Measurements from ENCODE around the gene TRAK1. TPM values are rescaled to one million over a fixed set of nuclear protein-coding genes. Genes with fewer than 3 reads are reported as not detected.

TRAK1 gene
- total and polyA plus RNA-seq, 2 of the 4 experiments (the other 2 are of a cell fraction), result 25.6 to 28.1 TPM

DNA sequence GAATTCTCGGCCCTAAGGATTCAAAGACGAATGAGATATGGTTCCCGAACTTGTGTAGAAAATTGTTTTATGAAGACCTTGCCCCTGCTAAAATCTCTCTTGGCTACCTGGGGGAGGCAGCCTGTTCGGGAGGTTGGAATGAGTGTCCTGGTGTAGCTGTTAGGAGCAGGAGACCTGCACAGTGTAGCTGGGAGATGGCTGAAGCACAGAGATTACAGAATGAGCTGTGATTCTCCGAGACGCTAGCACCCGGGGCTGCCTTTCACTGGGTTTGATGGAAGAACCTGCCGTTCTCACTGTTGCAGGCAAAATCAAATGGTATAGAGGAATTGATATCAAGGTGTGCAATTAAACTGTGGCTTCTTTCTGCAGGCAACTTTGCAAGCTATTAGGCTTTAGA, 68.0 kb downstream of the TRAK1 start:
- H3K4ac ChIP-seq (ENCODE audit: low read depth, low read length), result no peak overlapping the region
- H3K36me3 ChIP-seq (ENCODE audit: control insufficient read depth, insufficient read depth, low read length), result no peaks in the 10 kb centered on the region
- no peak overlapping the region for H3K18ac ChIP-seq (ENCODE audit: low read depth, low read length)
- H3K56ac ChIP-seq (ENCODE audit: extremely low read depth, insufficient read depth, low read length), result no peak overlapping the region
- H2BK20ac ChIP-seq (ENCODE audit: low read depth, low read length), result no peak overlapping the region
- H3K4me2 ChIP-seq (ENCODE audit: low read depth, low read length), result no peak overlapping the region
- H2BK15ac ChIP-seq (ENCODE audit: low read depth, low read length), result no peak overlapping the region
- no peak overlapping the region for H2AK9ac ChIP-seq (replicated peaks; ENCODE audit: low read depth, low read length, poor library complexity)
- no peaks in the 10 kb centered on the region for H3K27me3 ChIP-seq (ENCODE audit: control insufficient read depth, insufficient read depth, low read length)
- peaks cover 8% of the 10 kb centered on the region for H3K4me1 ChIP-seq (ENCODE audit: control insufficient read depth, insufficient read depth, low read length)
- H2AK5ac ChIP-seq (ENCODE audit: low read depth, low read length), result no peak overlapping the region
- no peak for DNase-seq
- no peaks in the 10 kb centered on the region; the same call in 1 of the 2 replicates for H4K20me1 ChIP-seq (ENCODE audit: insufficient read depth, low read length)
- H3K9me1 ChIP-seq (ENCODE audit: insufficient read depth, low read length), result peaks cover 17% of the 10 kb centered on the region
- no peak overlapping the region for H3K9ac ChIP-seq (ENCODE audit: low read depth, low read length)
- 0 out of 2 replicates have a peak overlapping the region, but pooled peaks have one; percentile 27 for H3K23ac ChIP-seq (ENCODE audit: low read depth, low read length)
- no peak overlapping the region for H4K91ac ChIP-seq (ENCODE audit: insufficient read depth, low read depth, low read length)
- H2BK5ac ChIP-seq (ENCODE audit: low read depth, low read length, poor library complexity, severe bottlenecking), result no peak overlapping the region
- ChIA-PET CTCF (no interaction called here), POLR2A (ENCODE audit: unreplicated experiment) (no interaction called here)
- no peak for TF ChIP-seq RAD21 (IDR thresholded peaks at IDR 0.05; ENCODE audit: low read length)
- no peak for TF ChIP-seq BHLHE40 (IDR thresholded peaks at IDR 0.05; ENCODE audit: low read depth, low read length)
- TF ChIP-seq RCOR1 (IDR thresholded peaks at IDR 0.05; ENCODE audit: insufficient replicate concordance, low read length), result no peak
- TF ChIP-seq MAZ (IDR thresholded peaks at IDR 0.05; ENCODE audit: borderline replicate concordance, low read depth, low read length), result no peak
- no peak for TF ChIP-seq MAFK (IDR thresholded peaks at IDR 0.05; ENCODE audit: low read depth, low read length)
- TF ChIP-seq CEBPB (IDR thresholded peaks at IDR 0.05; ENCODE audit: low read depth, low read length), result no peak
- no peak for TF ChIP-seq RFX5 (IDR thresholded peaks at IDR 0.05; ENCODE audit: low read depth, low read length)
- TF ChIP-seq, protein P1, sequence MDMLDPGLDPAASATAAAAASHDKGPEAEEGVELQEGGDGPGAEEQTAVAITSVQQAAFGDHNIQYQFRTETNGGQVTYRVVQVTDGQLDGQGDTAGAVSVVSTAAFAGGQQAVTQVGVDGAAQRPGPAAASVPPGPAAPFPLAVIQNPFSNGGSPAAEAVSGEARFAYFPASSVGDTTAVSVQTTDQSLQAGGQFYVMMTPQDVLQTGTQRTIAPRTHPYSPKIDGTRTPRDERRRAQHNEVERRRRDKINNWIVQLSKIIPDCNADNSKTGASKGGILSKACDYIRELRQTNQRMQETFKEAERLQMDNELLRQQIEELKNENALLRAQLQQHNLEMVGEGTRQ (IDR thresholded peaks at IDR 0.05; ENCODE audit: low read depth, low read length), result no peak
- no peak for TF ChIP-seq FOS (IDR thresholded peaks at IDR 0.05; ENCODE audit: low read depth, low read length)
- no peak for TF ChIP-seq NFE2L2 (IDR thresholded peaks at IDR 0.05; ENCODE audit: low read depth, low read length)
- TF ChIP-seq, protein P2, sequence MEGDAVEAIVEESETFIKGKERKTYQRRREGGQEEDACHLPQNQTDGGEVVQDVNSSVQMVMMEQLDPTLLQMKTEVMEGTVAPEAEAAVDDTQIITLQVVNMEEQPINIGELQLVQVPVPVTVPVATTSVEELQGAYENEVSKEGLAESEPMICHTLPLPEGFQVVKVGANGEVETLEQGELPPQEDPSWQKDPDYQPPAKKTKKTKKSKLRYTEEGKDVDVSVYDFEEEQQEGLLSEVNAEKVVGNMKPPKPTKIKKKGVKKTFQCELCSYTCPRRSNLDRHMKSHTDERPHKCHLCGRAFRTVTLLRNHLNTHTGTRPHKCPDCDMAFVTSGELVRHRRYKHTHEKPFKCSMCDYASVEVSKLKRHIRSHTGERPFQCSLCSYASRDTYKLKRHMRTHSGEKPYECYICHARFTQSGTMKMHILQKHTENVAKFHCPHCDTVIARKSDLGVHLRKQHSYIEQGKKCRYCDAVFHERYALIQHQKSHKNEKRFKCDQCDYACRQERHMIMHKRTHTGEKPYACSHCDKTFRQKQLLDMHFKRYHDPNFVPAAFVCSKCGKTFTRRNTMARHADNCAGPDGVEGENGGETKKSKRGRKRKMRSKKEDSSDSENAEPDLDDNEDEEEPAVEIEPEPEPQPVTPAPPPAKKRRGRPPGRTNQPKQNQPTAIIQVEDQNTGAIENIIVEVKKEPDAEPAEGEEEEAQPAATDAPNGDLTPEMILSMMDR (conservative IDR thresholded peaks at IDR 0.05; ENCODE audit: low read depth, low read length), result no peak
- no peak for TF ChIP-seq SMC3 (IDR thresholded peaks at IDR 0.05; ENCODE audit: low read depth, low read length)
- TF ChIP-seq, protein P3, sequence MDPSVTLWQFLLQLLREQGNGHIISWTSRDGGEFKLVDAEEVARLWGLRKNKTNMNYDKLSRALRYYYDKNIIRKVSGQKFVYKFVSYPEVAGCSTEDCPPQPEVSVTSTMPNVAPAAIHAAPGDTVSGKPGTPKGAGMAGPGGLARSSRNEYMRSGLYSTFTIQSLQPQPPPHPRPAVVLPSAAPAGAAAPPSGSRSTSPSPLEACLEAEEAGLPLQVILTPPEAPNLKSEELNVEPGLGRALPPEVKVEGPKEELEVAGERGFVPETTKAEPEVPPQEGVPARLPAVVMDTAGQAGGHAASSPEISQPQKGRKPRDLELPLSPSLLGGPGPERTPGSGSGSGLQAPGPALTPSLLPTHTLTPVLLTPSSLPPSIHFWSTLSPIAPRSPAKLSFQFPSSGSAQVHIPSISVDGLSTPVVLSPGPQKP (IDR thresholded peaks at IDR 0.05; ENCODE audit: borderline replicate concordance, low read depth, low read length), result no peak
- no peak for TF ChIP-seq MXI1 (IDR thresholded peaks at IDR 0.05; ENCODE audit: borderline replicate concordance, low read depth, low read length)
- no peak for TF ChIP-seq POLR2A (IDR thresholded peaks at IDR 0.05; ENCODE audit: low read depth, low read length)
- no peak for TF ChIP-seq CHD1 (IDR thresholded peaks at IDR 0.05; ENCODE audit: low read depth, low read length)
- ATAC-seq (ENCODE audit: low read depth), result no peak
- H2AFZ ChIP-seq (replicated peaks; ENCODE audit: low read length, poor library complexity), result no peak overlapping the region
- no peak overlapping the region for H3K27ac ChIP-seq (ENCODE audit: insufficient read depth, low read length)
- in situ Hi-C loops (cut with MboI; ENCODE audit: low sequenced_read_pairs), result no loop called here
- H2BK120ac ChIP-seq (ENCODE audit: low read depth, low read length), result no peak overlapping the region
- no peak overlapping the region for H3K14ac ChIP-seq (replicated peaks; ENCODE audit: low read depth, low read length)
- H3K79me1 ChIP-seq (ENCODE audit: low read depth in 1 of 2, low read length in 2 of 2), result peaks cover 10 to 47% of the 10 kb centered on the region in 2 experiments
- intact Hi-C loops (cut with micrococcal nuclease), result no loop called here
- WGBS, 2 experiments (ENCODE audit: extremely low coverage in 2 of 2, insufficient read length in 1 of 2), result 77% methylated on average over 6 of the region's 8 CpGs; no CpG with 5 or more reads in 1 of the 2 experiments
- no peak overlapping the region for H4K5ac ChIP-seq (ENCODE audit: low read depth, low read length)
- dilution Hi-C loops (cut with HindIII; ENCODE audit: low sequenced_read_pairs, unreplicated experiment), result no loop called here
- H3K4me3 ChIP-seq (ENCODE audit: insufficient read depth, low read depth, low read length), result no peak overlapping the region
- no TSS peak for BruUV-seq (replicated peaks)
- no peaks in the 10 kb centered on the region for H3K9me3 ChIP-seq (ENCODE audit: control insufficient read depth, insufficient read depth, low read length)
- no peak overlapping the region; a peak in 1 of 4 replicates for H4K8ac ChIP-seq (ENCODE audit: low read depth in 2 of 2, low read length in 2 of 2)
